ENCODE data around the gene SH3BP5.
"Not testable (repeated sequence)": the region's sequence is repeated elsewhere in the genome, so short reads cannot be mapped to it uniquely, and the experiment has no call there.

SH3BP5 gene

DNA sequence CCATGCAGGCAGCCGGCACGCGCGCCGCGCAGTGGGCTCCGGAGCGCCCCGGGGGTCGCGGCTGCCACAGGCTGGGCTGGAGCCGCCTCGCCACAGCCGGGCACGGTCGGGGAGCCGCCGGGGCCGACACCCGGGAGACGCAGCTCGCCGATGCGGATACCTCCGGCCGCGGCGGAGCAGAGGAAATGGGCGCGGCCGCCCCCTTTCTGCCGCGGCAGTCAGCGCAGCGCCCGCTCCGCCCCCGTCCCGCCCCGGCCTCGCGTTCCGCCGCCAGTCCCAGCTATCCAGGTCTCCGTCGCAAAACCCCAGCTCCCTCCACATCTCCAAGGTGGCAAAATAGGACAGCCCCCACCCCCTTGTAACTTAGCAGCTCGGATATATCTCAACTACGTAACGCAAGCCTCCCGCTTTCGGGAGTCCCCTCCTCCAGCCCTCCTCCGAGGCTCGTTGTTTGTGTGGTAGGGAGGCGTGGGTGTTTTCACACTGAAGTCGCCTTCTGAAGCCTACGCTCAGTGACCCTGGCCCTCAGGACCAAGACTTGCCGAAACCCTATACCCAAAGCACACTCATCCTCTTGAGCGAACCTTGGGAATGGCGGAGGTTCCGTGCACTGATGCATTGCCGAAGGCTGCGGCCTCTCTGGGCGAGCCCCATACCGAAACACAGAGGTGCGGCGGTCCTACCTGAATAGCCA is at the start of gene SH3BP5:
TSS of gene SH3BP5 (minus strand) at position 182 of the 694 bp plus-strand sequence. CDS start at position 4, 178 bp downstream.
- DNase-seq (ENCODE audit: low read depth in 2 of 3, low spot score in 1 of 3): peak; percentile 40 to 75 (median 62)

GRCh38 chr3:15380980-15381890 is 48.8 kb upstream of the SH3BP5 start:
- DNase-seq (ENCODE audit: low read depth in 2 of 3, low spot score in 1 of 3): no peak

DNA sequence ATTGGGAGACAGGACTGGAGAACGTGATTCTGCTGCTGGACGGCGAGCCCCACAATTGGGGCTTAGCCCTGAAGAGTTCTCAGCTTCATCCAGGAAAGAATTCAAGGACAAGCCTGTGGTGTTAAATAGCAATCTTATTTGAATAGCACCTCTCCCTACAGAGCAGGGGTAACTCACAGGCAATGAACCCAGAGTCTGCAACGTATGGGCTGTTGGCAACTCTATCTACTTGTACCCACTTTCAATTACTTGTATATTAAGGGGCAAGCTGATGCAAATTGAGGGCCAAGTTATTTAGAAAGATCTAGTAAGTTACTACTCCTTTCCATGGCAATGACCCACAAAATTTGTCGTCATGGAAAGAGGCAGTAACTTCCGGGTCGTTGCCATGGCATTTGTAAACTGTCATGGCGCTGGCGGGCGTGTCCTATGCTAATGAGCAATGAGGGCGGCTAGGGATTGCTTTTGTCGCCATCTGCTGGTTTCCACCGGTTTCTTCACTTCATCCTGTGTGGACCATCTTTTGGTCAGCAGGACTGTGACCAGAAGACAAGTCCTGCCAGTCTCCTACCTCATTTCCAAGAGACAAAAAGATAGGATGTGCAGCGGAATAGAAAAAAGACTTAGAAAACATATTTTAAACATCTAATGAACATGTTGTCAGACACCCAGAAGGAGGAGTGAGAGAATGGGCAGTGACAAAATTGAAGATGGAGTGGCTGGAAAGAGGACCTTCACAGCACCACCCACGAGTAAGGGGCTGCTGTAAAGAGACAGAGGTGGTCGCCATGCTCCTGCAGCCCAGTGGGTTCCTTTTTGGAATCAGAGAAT is 45.8 kb upstream of the SH3BP5 start:
- DNase-seq (ENCODE audit: low read depth in 2 of 3, low spot score in 1 of 3): peak; percentile 89 to 96 (median 92)

GRCh38 chr3:15375461-15376000 is 43.1 kb upstream of the SH3BP5 start:
- DNase-seq (ENCODE audit: low read depth in 2 of 3, low spot score in 1 of 3): no peak

- no peak for DNase-seq (ENCODE audit: low read depth in 2 of 3, low spot score in 1 of 3)
Measured at GRCh38 chr3:15372918-15373317, 40.5 kb upstream of the SH3BP5 start.

- DNase-seq (ENCODE audit: low read depth in 2 of 3, low spot score in 1 of 3): no peak
Measured at GRCh38 chr3:15368561-15369135, 36.3 kb upstream of the SH3BP5 start.

GRCh38 chr3:15367059-15367458 is 34.7 kb upstream of the SH3BP5 start:
- no peak for DNase-seq (ENCODE audit: low read depth in 2 of 3, low spot score in 1 of 3)

- not testable (repeated sequence) for DNase-seq (ENCODE audit: low read depth in 2 of 3, low spot score in 1 of 3)
Measured at GRCh38 chr3:15364078-15364477, 31.7 kb upstream of the SH3BP5 start.

DNA sequence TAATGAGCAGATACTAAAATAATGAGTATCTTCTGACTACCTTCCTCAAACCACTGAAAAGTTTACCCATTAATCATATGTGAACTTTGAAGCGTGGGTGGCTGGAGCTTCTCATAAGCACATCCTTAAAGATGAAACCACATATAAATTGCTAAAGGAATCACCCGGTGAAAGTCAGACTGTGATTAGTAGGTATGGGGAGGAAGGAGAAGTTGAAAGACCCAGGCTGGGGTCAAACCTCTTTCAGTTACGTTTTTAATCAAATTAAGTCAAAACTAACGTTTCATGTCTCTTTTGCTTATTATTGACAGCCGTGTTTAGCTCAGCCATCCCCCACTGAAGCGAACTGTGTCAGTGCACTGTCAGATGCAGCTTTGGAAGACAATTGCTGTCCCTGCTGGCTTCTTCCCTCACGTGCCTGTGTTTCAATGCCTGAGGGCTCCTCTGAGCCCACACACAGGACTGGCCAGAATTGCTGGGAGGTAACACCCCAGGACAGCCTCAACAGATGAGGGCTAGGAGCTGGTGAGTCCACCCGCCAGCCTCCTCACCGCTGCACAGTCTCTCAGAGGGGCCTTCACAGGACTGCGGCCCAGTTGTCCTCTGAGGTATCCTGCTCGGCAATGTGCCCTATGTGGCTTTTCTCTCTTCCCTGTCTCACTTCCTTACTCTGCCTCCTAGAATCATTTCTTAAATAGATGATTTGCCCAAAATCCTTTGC is 29.3 kb upstream of the SH3BP5 start:
- DNase-seq (ENCODE audit: low read depth in 2 of 3, low spot score in 1 of 3): peak; percentile 59 to 65 (median 61)

DNA sequence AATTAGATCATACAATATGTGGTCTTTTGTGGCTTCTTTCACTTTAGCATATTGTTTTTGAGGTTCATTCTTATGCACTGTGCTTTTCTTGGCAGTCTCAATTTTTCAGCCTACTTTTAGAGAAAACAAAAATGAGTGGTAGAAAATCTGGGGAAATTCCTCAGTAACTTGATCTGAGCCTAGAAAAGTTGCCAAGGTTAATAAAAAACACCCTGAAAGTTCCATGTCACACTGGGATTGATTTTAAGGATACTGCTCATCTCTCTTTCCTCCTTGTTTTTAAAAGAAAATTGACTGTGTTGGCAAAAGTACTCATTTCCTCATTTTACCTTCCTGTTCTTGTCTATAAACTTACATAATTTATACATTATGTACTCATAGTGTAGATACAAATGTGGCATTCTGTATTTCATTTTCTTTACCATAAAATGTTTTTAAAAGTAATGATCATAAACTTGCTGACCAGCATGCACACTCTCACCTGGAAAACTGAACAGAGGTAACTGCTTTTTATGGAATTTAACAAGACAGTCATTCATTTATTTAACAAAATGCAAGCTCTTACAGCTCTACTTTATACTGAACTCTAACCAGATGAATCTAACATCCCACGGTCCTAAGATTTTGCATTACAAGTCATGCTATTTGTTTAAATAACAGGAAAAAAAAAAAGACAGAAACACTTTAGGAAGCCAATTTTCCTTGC is 28.6 kb upstream of the SH3BP5 start:
- no peak for DNase-seq (ENCODE audit: low read depth in 2 of 3, low spot score in 1 of 3)

- no peak for DNase-seq (ENCODE audit: low read depth in 2 of 3, low spot score in 1 of 3)
Measured at GRCh38 chr3:15359677-15360397, 27.5 kb upstream of the SH3BP5 start.

GRCh38 chr3:15356651-15357061 is 24.3 kb upstream of the SH3BP5 start:
- DNase-seq (ENCODE audit: low read depth in 2 of 3, low spot score in 1 of 3): not testable (repeated sequence)

DNA sequence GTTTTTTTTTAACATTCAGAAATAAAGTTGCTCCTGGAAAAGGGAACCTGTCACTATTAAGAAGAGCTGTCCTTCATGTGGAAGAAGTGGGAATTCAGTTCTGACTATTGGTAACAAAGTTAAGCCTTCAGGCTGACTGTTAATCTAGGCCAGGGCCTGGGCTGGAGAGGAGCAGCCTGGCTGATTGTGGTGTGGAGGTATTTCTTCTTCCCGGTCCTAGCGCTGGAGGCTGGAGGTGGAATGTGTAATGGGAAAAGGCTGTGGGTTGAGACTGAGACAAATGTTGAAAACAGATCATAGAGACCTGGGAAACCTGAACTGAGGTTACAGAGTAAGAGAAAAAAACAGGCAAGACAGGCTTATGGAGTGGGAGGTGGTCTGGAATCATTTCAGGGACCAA is 23.8 kb upstream of the SH3BP5 start:
- no peak for DNase-seq (ENCODE audit: low read depth in 2 of 3, low spot score in 1 of 3)

DNA sequence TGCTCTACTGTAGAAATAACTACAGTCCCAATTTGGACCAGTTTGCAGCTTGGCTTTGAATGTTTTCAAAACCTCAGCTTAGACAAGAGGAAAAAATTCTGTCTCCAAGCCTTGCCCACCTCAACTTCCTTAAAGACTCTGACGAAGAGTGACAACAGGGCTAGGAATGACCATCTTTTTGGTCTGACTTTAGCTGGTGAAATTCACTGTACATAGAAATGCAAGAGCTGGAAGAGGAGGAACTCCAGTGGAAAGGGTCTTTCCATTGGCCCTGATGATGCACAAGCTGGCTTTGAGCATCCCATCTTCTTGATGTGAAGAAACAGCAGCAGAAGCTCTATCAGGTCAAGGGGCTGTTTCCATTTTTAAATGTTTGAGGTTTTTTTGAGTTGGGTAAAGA is 22.7 kb upstream of the SH3BP5 start:
- no peak for DNase-seq (ENCODE audit: low read depth in 2 of 3, low spot score in 1 of 3)

DNA sequence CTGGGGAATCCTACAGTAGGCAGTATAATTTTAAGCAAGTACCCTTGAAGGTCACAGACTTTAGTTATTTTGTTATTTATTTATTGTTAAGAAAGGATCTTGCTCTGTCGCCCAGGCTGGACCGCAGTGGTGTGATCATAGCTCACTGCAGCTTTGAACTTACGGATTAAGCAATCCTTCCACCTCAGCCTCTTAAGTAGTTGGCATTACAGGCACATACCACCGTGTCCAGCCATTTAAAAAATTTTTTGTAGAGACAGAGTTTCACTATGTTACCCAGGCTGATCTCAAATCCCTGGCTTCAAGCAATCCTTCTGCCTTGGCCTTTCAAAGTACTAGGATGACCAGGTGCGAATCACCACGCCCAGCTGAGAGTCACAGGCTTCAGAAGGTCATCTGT is 22.1 kb upstream of the SH3BP5 start:
- no peak for DNase-seq (ENCODE audit: low read depth in 2 of 3, low spot score in 1 of 3)

DNA sequence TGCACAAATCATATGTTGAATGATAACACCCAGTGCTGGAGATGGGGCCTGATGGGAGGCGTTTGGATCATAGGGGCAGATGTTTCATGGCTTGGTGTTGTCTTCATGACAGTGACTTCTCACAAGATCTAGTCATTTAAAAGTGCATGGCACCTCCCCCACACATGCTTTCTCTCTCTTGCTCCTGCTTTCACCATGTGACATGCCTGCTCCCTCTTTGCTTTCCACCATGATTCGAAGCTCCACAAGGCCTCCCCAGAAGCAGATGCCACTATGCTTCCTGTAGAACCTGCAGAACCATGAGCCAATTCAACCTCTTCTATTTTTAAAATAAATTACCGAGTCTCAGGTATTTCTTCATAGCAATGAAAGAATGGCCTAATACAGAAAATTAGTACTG is 17.8 kb upstream of the SH3BP5 start:
- no peak for DNase-seq (ENCODE audit: low read depth in 2 of 3, low spot score in 1 of 3)

DNA sequence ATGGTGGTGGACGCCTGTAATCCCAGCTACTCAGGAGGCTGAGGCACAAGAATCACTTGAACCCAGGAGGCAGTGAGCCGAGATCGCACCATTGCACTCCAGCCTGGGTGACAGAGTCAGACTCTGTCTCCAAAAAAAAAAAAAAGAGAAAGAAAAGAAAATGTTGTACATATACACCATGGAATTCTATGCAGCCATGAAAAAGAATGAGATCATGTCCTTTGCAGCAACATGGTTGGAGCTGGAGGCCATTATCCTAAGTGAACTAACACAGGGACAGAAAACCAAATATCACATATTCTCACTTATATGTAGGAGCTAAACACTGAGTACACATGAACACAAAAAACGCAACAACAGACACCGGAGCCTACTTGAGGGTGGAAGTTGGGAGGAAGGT is 17.1 kb upstream of the SH3BP5 start:
- not testable (repeated sequence) for DNase-seq (ENCODE audit: low read depth in 2 of 3, low spot score in 1 of 3)

DNA sequence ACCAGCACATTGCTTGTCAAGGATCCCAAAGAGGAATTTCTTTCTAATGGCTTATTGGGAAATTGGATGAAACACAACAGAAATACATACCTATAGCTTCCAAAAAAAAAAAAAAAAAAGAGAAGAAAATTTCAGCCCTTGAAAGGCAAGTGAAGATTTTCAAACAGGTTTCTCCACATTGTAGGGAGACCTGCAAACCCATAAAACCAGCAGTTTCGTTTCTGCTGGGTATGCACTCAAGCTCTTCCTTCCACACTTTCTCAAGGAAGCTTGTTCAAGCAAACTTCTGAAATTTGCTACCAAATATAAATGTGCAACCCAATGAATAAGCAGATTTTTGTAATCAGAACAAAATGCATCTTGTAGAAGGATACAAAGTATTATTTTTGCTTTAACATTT is 15.9 kb upstream of the SH3BP5 start:
- DNase-seq (ENCODE audit: low read depth in 2 of 3, low spot score in 1 of 3): no peak

DNA sequence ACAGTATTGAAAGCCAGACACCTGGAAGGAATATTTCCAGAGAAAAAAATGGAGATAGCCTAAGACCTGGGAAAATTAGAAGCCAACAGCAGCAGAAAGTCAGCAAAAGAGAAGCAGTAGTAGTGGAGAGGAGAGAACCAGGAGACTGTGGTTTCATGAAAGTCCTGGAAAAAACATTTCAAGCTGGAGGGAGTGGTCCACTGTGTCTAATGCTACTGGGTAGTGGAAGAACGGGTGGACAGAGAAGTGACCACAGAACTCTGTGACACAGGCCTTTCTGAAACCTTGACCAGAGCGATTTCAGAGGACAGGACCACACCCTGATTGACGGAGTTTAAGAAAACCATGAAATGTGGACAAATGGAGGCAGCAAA is 15.3 kb upstream of the SH3BP5 start:
- DNase-seq (ENCODE audit: low read depth in 2 of 3, low spot score in 1 of 3): no peak

Measured in stimulated activated CD4-positive, alpha-beta T cell treated with anti-CD3 and anti-CD28 coated beads, Interleukin-12 subunit alpha, Interleukin-12 subunit beta, amount 100 ng/mL, for 48 hours (primary cell).